Lung (tissue), 12 donors: ENCODE data around the gene CALR3. TPM values are rescaled to one million over a fixed set of nuclear protein-coding genes. Genes with fewer than 3 reads are reported as not detected.
A peak's percentile ranks its signal among the peaks of the same experiment; 100 is the strongest.

Experiments used
- ATAC-seq: fragments of 200-7000 bp; cut with Tn5 transposase; one replicate; pipeline ENCODE4 v1.9.1; 2020; ENCODE audit warnings: moderate number of reproducible peaks; ENCODE audit not compliant: insufficient read depth, low FRiP score
- DNase-seq, 3 donors: peaks; one replicate each; pipeline ENCODE4 v3.0.0-alpha.2; 2013 to 2017
- H3K27ac ChIP-seq, 2 donors: one replicate each; pipeline ENCODE4 v1.5.1; 2013; ENCODE audit warnings: mild to moderate bottlenecking in 2 of 2, moderate library complexity in 2 of 2, control low read depth in 1 of 2, inconsistent platforms in 1 of 2, low read depth in 1 of 2, low read length in 1 of 2
- H3K27me3 ChIP-seq, 3 donors: one replicate each; pipeline ENCODE4 v1.5.1; 2013; ENCODE audit warnings: low read length in 2 of 3; ENCODE audit not compliant: control insufficient read depth in 3 of 3, insufficient read depth in 3 of 3
- H3K36me3 ChIP-seq, 4 donors: one replicate each; pipeline ENCODE4 v1.5.1; 2013; ENCODE audit warnings: low read length in 4 of 4, mild to moderate bottlenecking in 1 of 4, moderate library complexity in 1 of 4; ENCODE audit not compliant: control insufficient read depth in 4 of 4, insufficient read depth in 4 of 4
- H3K4me1 ChIP-seq, 5 donors: one replicate each; pipeline ENCODE4 v1.5.1; 2013; ENCODE audit warnings: low read length in 5 of 5, mild to moderate bottlenecking in 2 of 5, moderate library complexity in 1 of 5; ENCODE audit not compliant: control insufficient read depth in 5 of 5, insufficient read depth in 5 of 5
- H3K4me3 ChIP-seq: one replicate; pipeline ENCODE4 v1.5.1; 2013; ENCODE audit warnings: mild to moderate bottlenecking, control low read depth, moderate library complexity
- H3K9ac ChIP-seq, 2 donors: one replicate each; pipeline ENCODE4 v1.5.1; 2013; ENCODE audit warnings: low read length in 2 of 2, control low read depth in 1 of 2; ENCODE audit not compliant: insufficient read depth in 1 of 2
- H3K9me3 ChIP-seq, 4 donors: one replicate each; pipeline ENCODE4 v1.5.1; 2013; ENCODE audit warnings: low read length in 3 of 4, mild to moderate bottlenecking in 1 of 4, moderate library complexity in 1 of 4; ENCODE audit not compliant: control insufficient read depth in 4 of 4, insufficient read depth in 3 of 4
- CTCF ChIP-seq: IDR thresholded peaks from 2 replicates; pipeline ENCODE4 v1.5.1; 2012; ENCODE audit warnings: mild to moderate bottlenecking; ENCODE audit errors: control extremely low read depth, extremely low read depth
- WGBS, 2 donors: extraction: QIAGEN DNeasy Blood & Tissue Kit; methylation state at CpG; one replicate each; pipeline ENCODE4 v1.1.7; 2013; 5-methylcytosine and 5-hydroxymethylcytosine counted together
- polyA plus RNA-seq, 2 donors: library from polyadenylated mRNA; stranded (reverse); fragments of 200-250 nt; gene quantifications; one replicate each; pipeline ENCODE4 v1.2.1, GENCODE V29; 2013
- total RNA-seq, 2 donors: library from RNA; depleted of rRNA in 1 of 2; stranded (reverse); fragments of >200 nt in 1 of 2; gene quantifications; one replicate each; pipeline ENCODE4 v1.2.1, GENCODE V29; 2014 to 2021
- donor health status: control.
- donor health status: control.
- donor health status: Bipolar disorder and iron deficiency.
- donor health status: healthy.
- donor health status: DM: yes; HTN: yes; CAD: no.

The CALR3 gene
- total and polyA plus RNA-seq, 4 donors, result 0.07 TPM; not detected in 3

GRCh38 chr19:16542910-16543472 is 47.0 kb upstream of the CALR3 start:
- peak overlapping the region; percentile 87 for H3K4me3 ChIP-seq
- no peak for ATAC-seq
- no peaks in the 10 kb centered on the region for H3K9me3 ChIP-seq
- TF ChIP-seq CTCF, result no peak
- peak overlapping the region; percentile 72 to 89 for H3K9ac ChIP-seq
- peak in 1 of 3 donors; percentile 26 for DNase-seq
- peaks cover 0 to 12% (median 7%) of the 10 kb centered on the region in 4 donors for H3K36me3 ChIP-seq
- peaks cover 0 to 13% (median 8%) of the 10 kb centered on the region in 5 donors for H3K4me1 ChIP-seq
- H3K27ac ChIP-seq, result peak overlapping the region; percentile 84 to 91
- WGBS, 2 donors, result 4 to 6% methylated on average over 15 of the region's 15 CpGs
- no peaks in the 10 kb centered on the region for H3K27me3 ChIP-seq

GRCh38 chr19:16542045-16542909 is 46.3 kb upstream of the CALR3 start, which contains the start of gene CHERP:
TSS of gene CHERP (minus strand) at chr19:16542437. CDS start at chr19:16542378, 59 bp downstream.
- no peak for TF ChIP-seq CTCF
- peaks cover 0 to 18% (median 12%) of the 10 kb centered on the region in 4 donors for H3K36me3 ChIP-seq
- DNase-seq (peak; percentile 94 to 98 (median 95)), ATAC-seq (peak; percentile 97)
- peak within 1 kb of the TSS; percentile 91 to 94 for H3K27ac ChIP-seq
- WGBS, 2 donors, result 0% methylated on average over 104 to 108 of the region's 108 CpGs
- peak within 1 kb of the TSS; percentile 72 to 94 for H3K9ac ChIP-seq
- H3K27me3 ChIP-seq, result no peaks in the 10 kb centered on the region
- H3K9me3 ChIP-seq, result no peaks in the 10 kb centered on the region
- H3K4me1 ChIP-seq, result peaks cover 0 to 13% (median 8%) of the 10 kb centered on the region in 5 donors
- peak within 1 kb of the TSS; percentile 91 for H3K4me3 ChIP-seq

GRCh38 chr19:16541526-16542044 is 45.6 kb upstream of the CALR3 start:
- Histone ChIP-seq H3K4me3 (peak overlapping the region; percentile 91), H3K4me1 (peaks cover 0 to 13% (median 8%) of the 10 kb centered on the region in 5 donors), H3K9ac (peak overlapping the region; percentile 63 to 94), H3K27ac (peak overlapping the region; percentile 85 to 94), H3K9me3 (no peaks in the 10 kb centered on the region), H3K36me3 (peaks cover 0 to 21% (median 14%) of the 10 kb centered on the region in 4 donors), H3K27me3 (no peaks in the 10 kb centered on the region)
- TF ChIP-seq CTCF, result no peak
- ATAC-seq (no peak), DNase-seq (peak in 1 of 3 donors; percentile 18)
- 1 to 3% methylated on average over 29 of the region's 29 CpGs for WGBS, 2 donors
